B cell (primary cell): ENCODE measurements around the gene MYO18A.

Source experiments
- EZH2 ChIP-seq: IDR thresholded peaks from 2 replicates; pipeline ENCODE4 v1.6.1; 2012; ENCODE audit warnings: borderline replicate concordance, low read depth, mild to moderate bottlenecking, moderate library complexity, low read length; ENCODE audit not compliant: insufficient read depth, poor library complexity, severe bottlenecking
- TF ChIP-seq, protein P1 (sequence below): fragments of 200-600 bp; IDR thresholded peaks from one replicate; pipeline ENCODE4 v1.8.0; 2022; ENCODE audit warnings: antibody characterized with exemption, mild to moderate bottlenecking

DNA sequence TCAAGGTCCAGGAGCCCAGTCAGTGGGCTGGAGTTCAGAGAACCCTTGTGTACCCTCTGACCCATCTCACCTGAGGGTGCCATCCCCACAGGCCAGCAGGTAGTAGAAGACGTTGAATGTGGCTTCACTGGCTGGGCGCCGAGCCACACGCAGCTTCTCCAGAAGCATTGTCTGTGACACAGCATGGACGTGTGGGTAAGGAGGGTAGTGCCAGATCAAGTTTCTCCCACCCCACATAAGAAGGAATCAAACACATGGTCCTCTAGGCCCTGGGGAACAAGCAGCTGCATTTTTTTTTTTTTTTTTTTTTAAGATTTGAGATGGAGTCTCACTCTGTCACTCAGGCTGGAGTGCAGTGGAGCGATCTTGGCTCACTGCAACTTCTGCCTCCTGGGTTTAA lies 60.9 kb downstream of the MYO18A start:
- TF ChIP-seq, protein P1, sequence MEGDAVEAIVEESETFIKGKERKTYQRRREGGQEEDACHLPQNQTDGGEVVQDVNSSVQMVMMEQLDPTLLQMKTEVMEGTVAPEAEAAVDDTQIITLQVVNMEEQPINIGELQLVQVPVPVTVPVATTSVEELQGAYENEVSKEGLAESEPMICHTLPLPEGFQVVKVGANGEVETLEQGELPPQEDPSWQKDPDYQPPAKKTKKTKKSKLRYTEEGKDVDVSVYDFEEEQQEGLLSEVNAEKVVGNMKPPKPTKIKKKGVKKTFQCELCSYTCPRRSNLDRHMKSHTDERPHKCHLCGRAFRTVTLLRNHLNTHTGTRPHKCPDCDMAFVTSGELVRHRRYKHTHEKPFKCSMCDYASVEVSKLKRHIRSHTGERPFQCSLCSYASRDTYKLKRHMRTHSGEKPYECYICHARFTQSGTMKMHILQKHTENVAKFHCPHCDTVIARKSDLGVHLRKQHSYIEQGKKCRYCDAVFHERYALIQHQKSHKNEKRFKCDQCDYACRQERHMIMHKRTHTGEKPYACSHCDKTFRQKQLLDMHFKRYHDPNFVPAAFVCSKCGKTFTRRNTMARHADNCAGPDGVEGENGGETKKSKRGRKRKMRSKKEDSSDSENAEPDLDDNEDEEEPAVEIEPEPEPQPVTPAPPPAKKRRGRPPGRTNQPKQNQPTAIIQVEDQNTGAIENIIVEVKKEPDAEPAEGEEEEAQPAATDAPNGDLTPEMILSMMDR, result no peak
- TF ChIP-seq EZH2, result no peak
